C4-2B (cell line): Measurements from ENCODE around the gene ZNF33B.

ENCODE experiments used
- ZFX ChIP-seq: fragments of 450-650 bp; IDR thresholded peaks from 2 replicates; pipeline ENCODE4 v1.6.1; 2017
- TF ChIP-seq, protein P1 (sequence below): fragments of 450-650 bp; conservative IDR thresholded peaks from 2 replicates; pipeline ENCODE4 v1.5.1; 2017; ENCODE audit warnings: mild to moderate bottlenecking

DNA sequence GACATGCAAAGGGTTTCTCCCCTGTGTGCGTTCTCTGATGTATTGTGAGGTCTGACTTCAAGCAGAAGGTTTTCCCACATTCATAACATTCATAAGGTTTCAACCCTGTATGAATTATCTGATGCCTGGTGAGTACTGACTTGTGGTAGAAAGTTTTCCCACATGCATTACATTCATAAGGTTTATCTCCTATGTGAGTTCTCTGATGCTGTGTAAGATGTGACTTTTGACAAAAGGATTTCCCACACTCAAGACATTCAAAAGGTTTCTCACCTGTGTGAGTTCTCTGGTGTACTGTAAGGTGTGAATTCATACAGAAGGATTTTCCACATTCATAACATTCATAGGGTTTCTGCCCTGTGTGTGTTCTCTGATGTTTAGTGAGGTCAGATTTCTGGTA lies 45.1 kb downstream of the ZNF33B start:
- TF ChIP-seq, protein P1, sequence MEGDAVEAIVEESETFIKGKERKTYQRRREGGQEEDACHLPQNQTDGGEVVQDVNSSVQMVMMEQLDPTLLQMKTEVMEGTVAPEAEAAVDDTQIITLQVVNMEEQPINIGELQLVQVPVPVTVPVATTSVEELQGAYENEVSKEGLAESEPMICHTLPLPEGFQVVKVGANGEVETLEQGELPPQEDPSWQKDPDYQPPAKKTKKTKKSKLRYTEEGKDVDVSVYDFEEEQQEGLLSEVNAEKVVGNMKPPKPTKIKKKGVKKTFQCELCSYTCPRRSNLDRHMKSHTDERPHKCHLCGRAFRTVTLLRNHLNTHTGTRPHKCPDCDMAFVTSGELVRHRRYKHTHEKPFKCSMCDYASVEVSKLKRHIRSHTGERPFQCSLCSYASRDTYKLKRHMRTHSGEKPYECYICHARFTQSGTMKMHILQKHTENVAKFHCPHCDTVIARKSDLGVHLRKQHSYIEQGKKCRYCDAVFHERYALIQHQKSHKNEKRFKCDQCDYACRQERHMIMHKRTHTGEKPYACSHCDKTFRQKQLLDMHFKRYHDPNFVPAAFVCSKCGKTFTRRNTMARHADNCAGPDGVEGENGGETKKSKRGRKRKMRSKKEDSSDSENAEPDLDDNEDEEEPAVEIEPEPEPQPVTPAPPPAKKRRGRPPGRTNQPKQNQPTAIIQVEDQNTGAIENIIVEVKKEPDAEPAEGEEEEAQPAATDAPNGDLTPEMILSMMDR, result no peak
- no peak for TF ChIP-seq ZFX
